Raji (cell line): ENCODE data around the gene GNAQ.

Experiments used
- POLR2A ChIP-seq: IDR thresholded peaks from 2 replicates; pipeline ENCODE4 v1.6.1; 2011; ENCODE audit warnings: low read depth, low read length, control low read depth; ENCODE audit not compliant: insufficient read depth

The GNAQ gene

GRCh38 chr9:77896938-77897667 lies 134.5 kb downstream of the GNAQ start:
- TF ChIP-seq POLR2A, result no peak

- no peak for TF ChIP-seq POLR2A
Measured at GRCh38 chr9:77896269-77896937, 135.2 kb downstream of the GNAQ start.

- TF ChIP-seq POLR2A, result no peak
Measured at GRCh38 chr9:77893706-77894105, 137.9 kb downstream of the GNAQ start.

- no peak for TF ChIP-seq POLR2A
Measured at GRCh38 chr9:77892955-77893514, 138.6 kb downstream of the GNAQ start.

GRCh38 chr9:77892171-77892570 lies 139.4 kb downstream of the GNAQ start:
- TF ChIP-seq POLR2A, result no peak

- TF ChIP-seq POLR2A, result no peak
Measured at GRCh38 chr9:77891128-77891800, 140.3 kb downstream of the GNAQ start.

GRCh38 chr9:77887662-77888061 lies 143.9 kb downstream of the GNAQ start:
- no peak for TF ChIP-seq POLR2A

- TF ChIP-seq POLR2A, result no peak
Measured at GRCh38 chr9:77885104-77885672, 146.4 kb downstream of the GNAQ start.

- no peak for TF ChIP-seq POLR2A
Measured at GRCh38 chr9:77883846-77884771, 147.5 kb downstream of the GNAQ start.

- no peak for TF ChIP-seq POLR2A
Measured at GRCh38 chr9:77883133-77883532, 148.5 kb downstream of the GNAQ start.

- TF ChIP-seq POLR2A, result no peak
Measured at GRCh38 chr9:77882294-77882693, 149.3 kb downstream of the GNAQ start.

- no peak for TF ChIP-seq POLR2A
Measured at GRCh38 chr9:77881111-77881510, 150.5 kb downstream of the GNAQ start.

GRCh38 chr9:77879437-77879943 lies 152.1 kb downstream of the GNAQ start:
- no peak for TF ChIP-seq POLR2A

- no peak for TF ChIP-seq POLR2A
Measured at GRCh38 chr9:77877976-77878375, 153.6 kb downstream of the GNAQ start.
